HG03442 (cell line): Measurements from ENCODE around the gene RASAL3.

Experiments
- ATAC-seq: cut with Tn5 transposase; IDR thresholded peaks from one replicate; pipeline ENCODE4 v1.9.1; 2021; ENCODE audit warnings: mild to moderate bottlenecking, moderate library complexity; ENCODE audit not compliant: unreplicated experiment

RASAL3 gene

DNA sequence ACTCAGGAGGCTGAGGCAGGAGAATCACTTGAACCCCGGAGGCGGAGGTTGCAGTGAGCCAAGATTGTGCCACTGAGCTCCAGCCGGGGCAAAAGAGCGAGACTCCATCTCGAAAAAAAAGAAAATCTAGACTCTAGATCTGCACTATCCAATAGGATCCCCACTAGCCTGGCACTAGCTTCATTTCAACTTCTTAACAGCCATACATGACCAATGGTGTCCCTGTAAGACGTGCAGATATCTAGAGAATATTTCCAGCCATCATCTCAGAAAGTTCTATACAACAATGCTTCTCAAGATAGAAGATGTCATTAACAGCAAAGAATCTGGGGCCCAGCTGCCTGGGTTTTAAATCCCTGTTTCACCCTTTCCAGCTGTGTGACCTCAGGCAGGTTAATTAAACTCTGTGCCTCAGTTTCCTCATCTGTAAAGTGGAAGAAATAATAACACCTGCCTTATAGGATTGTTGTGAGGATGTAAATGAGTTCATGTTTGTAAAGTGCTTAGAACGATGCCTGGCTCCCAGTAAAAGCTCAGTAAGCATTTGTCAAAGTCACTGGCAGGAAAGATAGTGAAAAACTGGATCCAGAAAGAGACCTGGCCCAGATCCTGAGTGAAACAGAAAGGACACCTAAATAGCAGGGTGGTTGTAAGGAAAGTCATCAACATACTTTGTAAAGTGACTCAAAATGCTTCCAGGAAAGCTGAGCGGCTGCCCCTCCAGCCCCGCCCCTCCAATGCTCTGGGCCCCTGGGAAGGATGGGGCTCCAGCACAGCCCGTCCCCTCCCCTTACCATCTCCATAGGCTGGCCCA is 28.1 kb downstream of the RASAL3 start:
- ATAC-seq = no peak

DNA sequence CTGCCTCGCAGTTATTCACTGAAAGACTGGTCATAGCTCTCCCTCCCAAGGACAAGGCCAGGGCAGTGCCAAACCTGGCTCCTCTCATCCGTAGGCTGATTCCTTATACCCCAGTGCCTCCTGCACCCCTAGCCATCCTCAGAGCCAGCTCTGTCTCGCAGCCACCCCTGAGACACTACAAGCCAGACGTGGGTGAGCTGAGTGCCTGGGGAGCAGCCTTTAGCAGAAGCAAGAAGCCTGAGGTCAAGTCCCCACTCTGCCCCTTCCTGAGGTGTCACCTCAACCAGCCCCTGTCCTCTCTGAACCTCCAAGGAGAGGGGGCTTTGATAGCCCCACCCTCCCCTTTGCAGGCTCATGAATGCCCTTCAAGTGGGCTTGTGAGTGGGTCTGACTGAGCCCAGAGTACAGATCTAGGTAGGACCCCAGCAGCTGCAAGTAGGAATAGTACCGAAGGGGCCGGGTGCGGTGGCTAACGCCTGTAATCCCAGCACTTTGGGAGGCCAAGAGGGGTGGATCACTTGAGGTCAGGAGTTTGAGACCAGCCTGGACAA is 30.8 kb downstream of the RASAL3 start:
- no peak for ATAC-seq

GRCh38 chr19:15432629-15433518 is 31.5 kb downstream of the RASAL3 start:
- ATAC-seq = peak; percentile 70

DNA sequence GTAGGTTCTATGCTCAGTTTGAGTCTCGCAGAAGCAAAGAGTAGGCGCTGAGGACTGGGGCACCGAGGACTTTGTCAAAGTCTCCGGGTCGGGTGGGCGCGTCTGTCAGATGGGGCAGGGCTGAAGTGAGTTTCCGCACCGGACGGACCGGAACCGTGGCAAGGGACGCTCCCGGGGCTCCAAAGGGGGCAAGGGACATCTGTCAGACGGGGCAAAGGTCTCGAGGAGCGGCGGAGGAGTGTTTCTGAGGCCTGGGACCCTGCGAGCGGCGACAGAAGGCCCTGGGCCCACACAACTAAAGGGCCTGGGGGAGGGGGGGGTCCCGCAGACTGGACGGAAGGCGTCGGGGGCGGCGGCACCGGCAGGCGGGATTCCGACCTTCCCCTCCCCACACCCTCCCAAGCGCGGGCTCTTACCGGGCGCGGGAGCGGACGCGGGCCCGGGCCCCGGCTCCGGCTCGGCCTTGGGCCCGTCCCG is 32.3 kb downstream of the RASAL3 start:
- ATAC-seq = no peak

GRCh38 chr19:15431396-15432017 is 32.8 kb downstream of the RASAL3 start:
- ATAC-seq = no peak

DNA sequence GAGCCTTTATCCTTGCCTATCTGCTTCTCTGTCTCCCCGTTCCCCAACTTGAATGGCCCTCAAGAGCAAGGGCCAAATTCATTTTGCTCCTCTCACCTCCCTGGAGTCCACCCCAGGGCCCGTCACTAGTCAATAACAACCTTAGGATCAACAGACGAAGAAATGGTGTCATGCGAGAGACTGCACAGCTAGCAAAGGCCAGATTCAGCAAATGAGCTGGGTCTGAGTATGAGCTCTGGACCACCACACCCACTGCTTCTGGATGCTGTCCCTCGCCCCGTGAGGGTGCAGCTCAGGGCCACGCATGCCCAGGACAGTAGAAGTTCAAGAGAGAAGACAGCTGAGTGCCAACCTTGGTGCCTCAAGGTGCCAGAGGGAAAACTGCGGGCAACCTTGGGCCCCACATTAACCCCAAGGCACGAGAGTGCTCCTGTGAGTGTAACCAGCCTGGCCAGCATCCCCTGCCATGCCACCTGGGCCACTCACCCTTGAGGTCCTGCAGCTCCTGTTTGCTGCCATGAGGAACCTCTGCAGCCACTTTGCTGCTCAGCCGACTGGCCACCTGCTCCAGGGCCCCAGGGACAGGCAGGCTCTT is 33.7 kb downstream of the RASAL3 start:
- no peak for ATAC-seq

DNA sequence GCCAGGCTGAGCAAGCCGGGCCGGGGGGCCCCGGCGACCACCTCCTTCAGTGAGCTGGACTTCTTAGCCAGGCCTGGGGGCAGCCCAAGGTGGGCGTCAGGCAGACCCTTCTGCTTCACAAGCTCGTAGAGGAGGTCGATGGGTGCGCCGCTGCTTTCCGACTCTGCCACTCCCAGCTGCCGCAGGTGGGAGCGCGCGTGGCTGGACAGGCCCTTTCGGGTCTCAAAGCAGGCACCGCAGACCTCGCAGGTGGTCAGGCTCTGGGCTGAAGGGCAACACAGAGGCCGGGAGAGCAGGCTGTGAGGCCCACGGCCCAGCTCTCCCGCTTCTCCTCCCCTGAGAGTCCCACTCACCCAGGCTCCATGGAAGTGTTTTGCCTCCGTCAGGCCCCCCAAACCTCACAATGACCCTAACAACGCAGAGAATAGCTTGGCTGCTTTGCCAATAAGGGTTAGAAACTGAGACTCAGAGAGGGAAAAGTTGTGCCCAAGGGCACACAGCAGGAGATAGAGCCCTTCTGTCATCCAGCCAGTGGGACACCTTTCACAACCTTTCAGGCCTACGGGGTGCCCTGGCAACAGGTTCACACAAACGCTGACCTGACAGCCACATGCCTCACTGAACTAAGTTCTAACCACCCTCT is 34.4 kb downstream of the RASAL3 start:
- ATAC-seq = no peak

- no peak for ATAC-seq
Observed at GRCh38 chr19:15428956-15429824, 35.2 kb downstream of the RASAL3 start.

DNA sequence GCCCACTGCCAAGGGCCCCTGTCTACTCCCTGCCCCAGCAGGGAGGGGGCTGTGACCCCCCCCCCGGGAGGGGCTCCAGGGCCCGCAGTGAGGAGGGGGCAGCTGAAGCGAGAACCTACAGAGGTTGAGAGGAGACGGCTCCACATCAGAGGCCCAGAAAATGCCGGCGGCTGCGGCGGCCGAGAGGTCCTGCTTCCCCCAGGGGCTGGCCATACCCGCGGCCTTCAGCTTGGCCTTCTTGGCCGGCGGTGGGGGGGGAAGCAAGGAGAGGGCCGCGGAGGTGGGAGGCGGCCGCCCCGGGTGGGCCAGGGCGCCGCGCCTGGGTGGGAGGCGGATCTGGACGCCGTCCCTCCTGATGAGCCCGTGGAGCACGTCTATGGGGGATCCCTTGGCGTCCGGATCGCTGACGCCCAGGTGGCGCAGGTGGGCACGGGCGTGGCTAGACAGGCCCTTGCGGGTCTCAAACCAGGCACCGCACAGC is 36.3 kb downstream of the RASAL3 start:
- no peak for ATAC-seq

DNA sequence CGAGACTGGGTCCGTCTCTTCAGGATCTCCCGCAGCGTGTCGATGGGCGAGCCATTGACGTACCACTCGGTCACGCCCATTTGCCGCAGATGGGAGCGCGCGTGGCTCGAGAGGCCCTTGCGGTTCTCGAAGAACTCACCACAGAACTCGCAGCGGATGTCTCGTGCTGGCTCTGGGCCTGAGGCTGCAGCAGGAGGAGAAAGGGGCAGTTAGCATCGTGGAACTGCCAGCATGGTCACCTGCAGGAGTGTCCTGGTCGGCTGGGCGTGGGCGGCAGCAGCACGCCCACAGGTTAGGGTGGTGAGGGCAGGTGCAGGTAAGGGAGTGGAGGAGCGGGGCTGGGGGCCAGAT is 37.0 kb downstream of the RASAL3 start:
- no peak for ATAC-seq

DNA sequence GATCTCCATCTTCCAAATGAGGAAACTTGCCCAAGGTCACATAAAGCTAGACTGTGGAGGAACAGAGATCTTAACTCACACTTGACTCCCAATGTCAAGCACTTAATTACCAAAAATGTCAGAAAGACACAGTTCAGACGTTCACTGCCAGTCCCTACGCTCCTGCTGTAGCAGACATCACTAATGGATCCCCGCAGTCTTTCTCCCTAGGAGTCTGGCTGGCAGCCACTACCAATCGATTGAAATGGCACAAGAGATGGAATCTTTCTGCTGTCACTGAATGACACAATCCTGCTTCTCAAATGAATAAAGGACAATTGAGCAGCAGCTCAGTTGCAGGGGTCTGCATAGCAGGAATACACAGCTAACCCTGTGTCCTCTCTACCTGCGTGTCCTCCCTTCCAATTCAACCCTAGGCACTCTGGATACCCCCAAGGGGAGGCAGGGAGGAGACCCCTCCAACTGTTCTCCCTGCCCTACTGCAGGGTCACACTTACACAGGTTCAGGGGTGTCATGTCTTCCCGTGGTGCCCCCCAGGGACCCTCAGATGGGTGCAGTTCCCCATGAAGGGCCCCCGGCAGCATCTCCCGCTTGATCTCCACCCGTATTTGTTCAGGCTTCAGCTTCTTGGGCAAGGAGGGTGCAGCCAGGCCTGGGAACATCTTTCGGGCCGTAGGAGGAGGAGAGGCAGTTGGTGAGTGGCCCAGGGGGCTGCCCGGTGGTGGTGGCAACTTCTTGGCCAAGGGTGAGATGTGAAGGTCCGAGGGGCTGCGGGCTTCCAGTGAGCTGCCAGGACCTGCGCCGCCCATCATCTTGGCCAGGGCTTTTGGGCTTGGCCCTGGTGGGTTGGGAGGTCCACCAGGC is 37.6 kb downstream of the RASAL3 start:
- no peak for ATAC-seq

DNA sequence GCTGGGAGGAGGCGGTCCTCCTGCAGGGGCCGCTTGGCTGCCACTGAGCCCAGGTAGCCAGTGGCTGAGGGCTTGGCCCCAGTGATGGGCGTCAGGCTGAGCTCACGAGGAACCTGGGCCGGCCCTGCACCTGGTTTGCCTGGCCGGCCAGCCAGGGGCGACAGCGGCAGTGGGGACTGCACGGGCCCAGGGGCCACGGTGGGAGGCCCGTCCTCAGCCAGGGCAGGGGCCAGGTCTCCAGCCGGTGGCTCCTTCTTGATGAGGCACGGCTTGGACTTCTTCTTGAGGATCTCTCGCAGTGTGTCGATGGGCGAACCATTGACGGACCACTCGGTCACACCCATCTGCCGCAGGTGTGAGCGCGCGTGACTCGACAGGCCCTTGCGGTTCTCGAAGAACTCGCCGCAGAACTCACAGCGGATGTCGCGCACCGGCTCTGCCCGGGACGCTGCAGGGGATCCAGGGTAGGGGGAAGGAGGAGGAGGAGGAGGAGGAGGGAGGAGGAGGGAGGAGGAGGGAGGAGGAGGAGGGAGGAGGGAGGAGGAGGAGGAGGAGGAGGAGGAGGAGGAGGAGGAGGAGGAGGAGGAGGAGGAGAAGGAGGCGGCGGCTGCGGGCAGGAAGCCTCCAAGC is 38.9 kb downstream of the RASAL3 start:
- ATAC-seq = no peak

DNA sequence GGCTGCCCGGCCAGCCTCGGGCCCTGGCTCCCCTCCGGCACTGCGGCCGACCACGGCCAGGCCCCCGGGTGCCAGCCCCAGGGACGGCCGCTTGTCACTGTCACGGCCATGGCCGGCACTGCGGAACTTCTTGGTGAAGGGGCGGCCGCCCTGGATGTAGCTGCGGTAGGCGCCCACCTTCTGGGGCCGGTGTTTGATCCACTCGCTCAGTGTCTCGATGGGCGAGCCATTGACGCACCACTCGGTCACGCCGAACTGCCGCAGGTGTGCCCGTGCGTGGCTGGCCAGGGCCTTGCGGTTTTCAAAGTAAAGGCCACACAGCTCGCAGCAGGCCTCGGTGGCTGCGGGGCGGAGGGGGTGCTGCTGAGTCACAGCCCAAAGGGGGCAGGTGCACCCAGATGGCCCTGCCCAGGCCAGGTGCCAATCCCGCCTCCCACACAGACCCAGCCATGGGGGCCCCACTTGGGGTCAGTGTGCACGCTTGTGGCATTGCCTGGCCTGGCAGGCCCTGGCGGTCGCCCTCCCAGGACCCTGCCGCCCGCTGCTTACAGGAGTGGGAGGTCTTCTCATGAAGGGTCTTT is 39.6 kb downstream of the RASAL3 start:
- no peak for ATAC-seq

DNA sequence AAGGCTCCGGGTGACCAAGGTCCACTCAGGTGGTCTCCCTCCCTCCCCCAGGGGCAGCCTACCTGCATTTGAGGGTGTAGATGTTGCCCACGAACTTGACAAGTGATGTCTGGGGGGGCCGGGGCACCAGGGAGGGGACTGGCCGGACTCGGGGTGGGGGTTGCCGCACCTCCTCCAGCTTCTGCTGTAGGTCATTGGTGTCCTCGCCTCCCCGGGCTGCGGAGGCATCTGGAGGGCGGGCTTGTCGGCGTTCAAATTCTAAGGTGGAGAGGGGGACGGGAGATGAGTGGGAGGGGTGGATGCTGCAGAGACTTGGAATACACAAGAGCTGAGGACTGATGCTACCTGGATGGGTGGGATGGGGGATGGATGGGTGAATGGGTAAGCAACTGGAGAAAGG is 40.2 kb downstream of the RASAL3 start:
- ATAC-seq = no peak

- no peak for ATAC-seq
Observed at GRCh38 chr19:15423130-15423529, 41.2 kb downstream of the RASAL3 start.

GRCh38 chr19:15422296-15423075 is 41.9 kb downstream of the RASAL3 start:
- no peak for ATAC-seq
